ENCODE measurements around the gene RAB1A.
"Not testable (repeated sequence)": the region's sequence is repeated elsewhere in the genome, so short reads cannot be mapped to it uniquely, and the experiment has no call there.

The RAB1A gene

GRCh38 chr2:65129826-65130663, at the start of gene RAB1A:
TSS of gene RAB1A (minus strand) at chr2:65130106. CDS start at chr2:65129915, 191 bp downstream.
- TF ChIP-seq, protein P1, sequence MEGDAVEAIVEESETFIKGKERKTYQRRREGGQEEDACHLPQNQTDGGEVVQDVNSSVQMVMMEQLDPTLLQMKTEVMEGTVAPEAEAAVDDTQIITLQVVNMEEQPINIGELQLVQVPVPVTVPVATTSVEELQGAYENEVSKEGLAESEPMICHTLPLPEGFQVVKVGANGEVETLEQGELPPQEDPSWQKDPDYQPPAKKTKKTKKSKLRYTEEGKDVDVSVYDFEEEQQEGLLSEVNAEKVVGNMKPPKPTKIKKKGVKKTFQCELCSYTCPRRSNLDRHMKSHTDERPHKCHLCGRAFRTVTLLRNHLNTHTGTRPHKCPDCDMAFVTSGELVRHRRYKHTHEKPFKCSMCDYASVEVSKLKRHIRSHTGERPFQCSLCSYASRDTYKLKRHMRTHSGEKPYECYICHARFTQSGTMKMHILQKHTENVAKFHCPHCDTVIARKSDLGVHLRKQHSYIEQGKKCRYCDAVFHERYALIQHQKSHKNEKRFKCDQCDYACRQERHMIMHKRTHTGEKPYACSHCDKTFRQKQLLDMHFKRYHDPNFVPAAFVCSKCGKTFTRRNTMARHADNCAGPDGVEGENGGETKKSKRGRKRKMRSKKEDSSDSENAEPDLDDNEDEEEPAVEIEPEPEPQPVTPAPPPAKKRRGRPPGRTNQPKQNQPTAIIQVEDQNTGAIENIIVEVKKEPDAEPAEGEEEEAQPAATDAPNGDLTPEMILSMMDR (conservative IDR thresholded peaks at IDR 0.05; ENCODE audit: control insufficient read depth, insufficient read depth, low read depth, low read length): no peak
- H3K4me3 ChIP-seq (ENCODE audit: control insufficient read depth, low read depth, low read length): peak within 1 kb of the TSS; percentile 100
- peak; percentile 99 for DNase-seq (ENCODE audit: low read depth)

GRCh38 chr2:65177751-65178442, 48.0 kb upstream of the RAB1A start:
- no peak for DNase-seq (ENCODE audit: low read depth)
- TF ChIP-seq, protein P1 (conservative IDR thresholded peaks at IDR 0.05; ENCODE audit: control insufficient read depth, insufficient read depth, low read depth, low read length): no peak

DNA sequence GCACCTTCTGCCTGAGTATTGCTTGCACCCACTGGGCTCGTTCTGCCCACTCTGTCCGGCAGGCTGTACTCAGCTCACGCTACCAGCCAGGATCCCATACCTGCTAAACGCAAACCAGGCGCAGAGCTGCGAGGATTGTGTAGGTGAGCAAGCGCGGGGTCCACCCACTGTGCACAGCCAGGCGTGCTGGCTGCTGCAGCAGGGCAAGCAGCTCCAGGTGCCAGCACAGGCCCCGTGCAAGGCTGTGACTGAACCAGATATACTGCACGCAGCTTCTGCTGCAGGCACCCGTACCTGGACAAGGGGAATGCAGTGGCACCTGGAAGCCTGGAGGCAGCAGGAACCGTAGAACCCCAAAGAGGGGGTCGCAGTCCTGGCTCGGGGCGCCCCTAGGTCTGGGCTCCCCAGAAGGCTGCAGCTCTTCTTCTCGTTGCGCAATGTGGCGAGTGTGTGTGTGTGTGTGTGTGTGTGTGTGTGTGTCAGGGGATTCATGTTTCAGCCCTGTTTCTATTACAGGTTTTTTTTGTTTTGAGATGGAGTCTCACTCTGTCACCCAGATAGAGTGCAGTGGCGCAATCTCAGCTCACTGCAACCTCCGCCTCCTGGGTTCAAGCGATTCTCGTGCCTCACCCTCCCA, 46.1 kb upstream of the RAB1A start:
- TF ChIP-seq, protein P1 (conservative IDR thresholded peaks at IDR 0.05; ENCODE audit: control insufficient read depth, insufficient read depth, low read depth, low read length): no peak
- no peak overlapping the region for H3K4me3 ChIP-seq (ENCODE audit: control insufficient read depth, low read depth, low read length)
- peak; percentile 17 for DNase-seq (ENCODE audit: low read depth)

More at GRCh38 chr2:65177751-65178442, 48.0 kb upstream of the RAB1A start:
- no peak overlapping the region for H3K4me3 ChIP-seq (ENCODE audit: control insufficient read depth, low read depth, low read length)

DNA sequence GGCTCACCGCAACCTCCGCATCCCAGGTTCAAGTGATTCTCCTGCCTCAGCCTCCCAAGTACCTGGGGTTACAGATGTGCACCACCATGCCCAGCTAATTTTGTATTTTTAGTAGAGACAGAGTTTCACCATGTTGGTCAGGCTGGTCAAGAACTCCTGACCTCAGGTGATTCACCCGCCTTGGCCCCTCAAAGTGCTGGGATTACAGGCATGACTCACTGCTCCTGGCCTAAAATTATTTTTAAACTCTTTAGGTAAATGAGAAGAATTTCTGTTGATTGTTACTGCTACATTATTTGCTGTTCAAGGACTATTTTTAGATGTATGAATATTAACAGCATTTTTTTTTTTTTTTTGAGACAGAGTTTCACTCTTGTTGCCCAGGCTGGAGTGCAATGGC, 44.1 kb upstream of the RAB1A start:
- not testable (repeated sequence) for H3K4me3 ChIP-seq (ENCODE audit: control insufficient read depth, low read depth, low read length)
- peak; percentile 40 for DNase-seq (ENCODE audit: low read depth)

DNA sequence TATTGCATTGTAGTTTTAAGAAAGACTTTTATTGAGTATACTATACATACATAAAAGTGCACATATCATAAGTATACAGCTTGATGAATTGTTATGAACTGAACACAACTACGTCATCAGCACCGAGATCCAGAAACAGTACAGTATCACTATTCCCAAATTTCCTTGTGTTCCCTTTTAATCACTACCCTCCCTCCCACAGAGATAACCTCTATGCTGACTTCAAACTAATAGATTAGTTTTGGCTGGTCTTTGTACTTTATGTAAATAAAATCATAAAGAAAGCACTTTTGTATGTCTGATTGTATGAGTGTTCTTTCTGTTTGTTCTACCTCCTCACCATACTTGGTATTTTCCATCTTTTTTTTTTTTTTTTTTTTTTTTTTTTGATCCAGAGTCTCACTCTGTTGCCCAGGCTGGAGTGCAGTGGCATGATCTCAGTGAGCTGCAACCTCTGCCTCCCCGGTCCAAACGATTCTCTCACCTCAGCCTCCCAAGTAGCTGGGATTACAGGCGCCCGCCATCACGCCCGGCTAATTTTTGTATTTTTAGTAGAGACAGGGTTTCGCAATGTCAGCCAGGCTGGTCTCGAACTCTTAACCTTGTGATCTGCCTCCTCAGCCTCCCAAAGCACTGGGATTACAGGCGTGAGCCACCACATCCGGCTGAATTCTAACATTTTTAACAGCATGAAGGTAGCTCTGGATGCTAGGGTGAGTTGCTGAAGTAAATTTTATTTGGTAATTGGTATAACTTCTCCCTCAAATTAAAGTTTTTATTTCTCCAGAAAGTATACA, 43.3 kb upstream of the RAB1A start:
- no peak overlapping the region for H3K4me3 ChIP-seq (ENCODE audit: control insufficient read depth, low read depth, low read length)
- DNase-seq (ENCODE audit: low read depth): no peak

DNA sequence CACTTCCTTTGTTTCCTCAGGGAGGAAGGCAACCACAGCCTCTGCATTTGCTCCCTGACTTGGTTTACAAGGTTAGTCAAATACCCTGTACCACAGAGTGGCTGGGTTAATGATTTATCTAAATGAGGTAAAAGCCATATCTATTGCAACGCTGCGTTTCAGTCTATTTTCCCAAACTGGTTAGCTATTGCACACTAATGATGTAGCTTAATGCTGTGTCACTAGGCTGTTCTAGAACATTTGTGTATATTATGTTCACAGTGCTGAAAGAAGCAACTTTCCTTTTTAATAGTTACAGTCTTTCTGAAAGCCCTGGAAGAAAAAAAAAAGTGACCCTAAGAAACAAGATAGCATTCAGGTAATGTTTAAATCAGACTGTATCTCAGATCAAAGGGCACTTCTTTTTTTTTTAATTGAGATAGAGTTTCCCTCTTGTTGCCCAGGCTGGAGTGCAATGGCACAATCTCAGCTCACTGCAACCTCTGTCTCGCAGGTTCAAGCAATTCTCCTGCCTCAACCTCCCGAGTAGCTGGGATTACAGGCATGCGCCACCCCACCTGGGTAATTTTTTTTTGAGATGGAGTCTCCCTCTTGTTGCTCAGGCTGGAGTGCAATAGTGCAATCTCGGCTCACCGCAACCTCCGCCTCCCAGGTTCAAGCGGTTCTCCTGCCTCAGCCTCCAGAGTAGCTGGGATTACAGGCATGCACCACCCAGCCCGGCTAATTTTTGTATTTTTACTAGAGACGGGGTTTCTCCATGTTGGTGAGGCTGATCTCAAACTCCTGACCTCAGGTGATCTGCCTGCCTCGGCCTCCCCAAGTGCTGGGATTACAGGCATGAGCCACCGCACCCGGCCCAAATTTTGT, 40.9 kb upstream of the RAB1A start:
- H3K4me3 ChIP-seq (ENCODE audit: control insufficient read depth, low read depth, low read length); DNase-seq (ENCODE audit: low read depth): not testable (repeated sequence)

More for the DNA sequence above, 43.3 kb upstream of the RAB1A start:
- TF ChIP-seq, protein P1 (conservative IDR thresholded peaks at IDR 0.05; ENCODE audit: control insufficient read depth, insufficient read depth, low read depth, low read length): no peak

DNA sequence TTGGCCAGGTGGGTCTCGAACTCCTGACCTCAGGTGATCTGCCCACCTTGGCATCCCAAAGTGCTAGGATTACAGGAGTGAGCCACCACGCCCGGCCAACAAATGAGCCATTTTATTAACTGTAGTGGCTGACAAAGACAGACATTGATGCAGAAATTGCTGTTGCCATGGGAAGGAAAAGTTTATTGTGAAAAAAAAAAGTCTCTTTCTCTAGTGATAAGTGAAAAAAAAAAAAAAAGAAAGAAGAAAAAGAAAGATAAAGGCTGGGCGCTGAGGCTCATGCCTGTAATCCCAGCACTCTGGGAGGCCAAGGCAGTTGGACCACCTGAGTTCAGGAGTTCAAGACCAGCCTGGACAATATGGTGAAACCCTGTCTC, 39.8 kb upstream of the RAB1A start:
- H3K4me3 ChIP-seq (ENCODE audit: control insufficient read depth, low read depth, low read length): no peak overlapping the region
- DNase-seq (ENCODE audit: low read depth): no peak
- TF ChIP-seq, protein P1 (conservative IDR thresholded peaks at IDR 0.05; ENCODE audit: control insufficient read depth, insufficient read depth, low read depth, low read length): no peak
